CD14-positive monocyte (primary cell): ENCODE data around the gene EEF1G. TPM values are rescaled to one million over a fixed set of nuclear protein-coding genes. Genes with fewer than 3 reads are reported as not detected.

ENCODE experiments used
- DNase-seq, 3 donors: peaks; one replicate each; pipeline ENCODE4 v3.0.0-alpha.2; 2011 to 2022
- H2AFZ ChIP-seq: 2 replicates; pipeline ENCODE4 v1.6.0; 2012; ENCODE audit warnings: mild to moderate bottlenecking, low read depth, low read length, inconsistent platforms; ENCODE audit not compliant: insufficient read depth, poor library complexity, severe bottlenecking
- H3K27ac ChIP-seq, 2 donors: 1 replicate in 1 of 2; 2 replicates in 1 of 2; pipeline ENCODE4 v1.5.1; 2012 to 2013; ENCODE audit warnings: low read length in 2 of 2, control low read depth in 1 of 2, inconsistent platforms in 1 of 2, low read depth in 1 of 2, mild to moderate bottlenecking in 1 of 2
- H3K27me3 ChIP-seq, 2 donors: one replicate each; pipeline versions ENCODE4 v1.6.0 to v1.6.1; 2011 to 2013; ENCODE audit warnings: low read length in 2 of 2; ENCODE audit not compliant: control insufficient read depth in 2 of 2, insufficient read depth in 2 of 2
- H3K36me3 ChIP-seq, 2 donors: replicated peaks in 1 of 2; 1 replicate in 1 of 2; 2 replicates in 1 of 2; pipeline versions ENCODE4 v1.5.1 to v1.6.1; 2012 to 2013; ENCODE audit warnings: low read length in 2 of 2, control low read depth in 1 of 2, inconsistent platforms in 1 of 2, mild to moderate bottlenecking in 1 of 2; ENCODE audit not compliant: insufficient read depth in 2 of 2, control insufficient read depth in 1 of 2
- H3K4me1 ChIP-seq, 2 donors: 1 replicate in 1 of 2; 2 replicates in 1 of 2; pipeline versions ENCODE4 v1.5.1 to v1.6.1; 2012 to 2013; ENCODE audit warnings: low read length in 2 of 2, control low read depth in 1 of 2, inconsistent platforms in 1 of 2, mild to moderate bottlenecking in 1 of 2, moderate library complexity in 1 of 2; ENCODE audit not compliant: insufficient read depth in 2 of 2, control insufficient read depth in 1 of 2
- H3K4me2 ChIP-seq: replicated peaks from 2 replicates; pipeline ENCODE3; 2012; ENCODE audit warnings: low read length, moderate library complexity, mild to moderate bottlenecking; ENCODE audit not compliant: poor library complexity, severe bottlenecking; ENCODE audit errors: extremely low read depth
- H3K4me3 ChIP-seq, 3 experiments: fragments of 200-600 bp in 1 of 3; sonication (generic) in 1 of 3; replicated peaks in 1 of 3; 1 replicate in 2 of 3; 2 replicates in 1 of 3; pipeline ENCODE4 v1.5.1; 2011 to 2013; ENCODE audit warnings: low read length in 3 of 3, mild to moderate bottlenecking in 3 of 3, control low read depth in 2 of 3, low read depth in 2 of 3, inconsistent platforms in 1 of 3, moderate library complexity in 1 of 3
- H3K79me2 ChIP-seq: 2 replicates; pipeline ENCODE4 v1.6.0; 2012; ENCODE audit warnings: mild to moderate bottlenecking, control low read depth, inconsistent platforms, low read length, moderate library complexity; ENCODE audit not compliant: insufficient read depth
- H3K9ac ChIP-seq: 2 replicates; pipeline ENCODE4 v1.6.0; 2017; ENCODE audit warnings: low read length, mild to moderate bottlenecking; ENCODE audit not compliant: insufficient read depth, poor library complexity, severe bottlenecking
- H3K9me3 ChIP-seq, 2 donors: replicated peaks in 1 of 2; 1 replicate in 1 of 2; 2 replicates in 1 of 2; pipeline versions ENCODE4 v1.5.1 to v1.6.1; 2012 to 2013; ENCODE audit warnings: low read length in 2 of 2, control low read depth in 1 of 2; ENCODE audit not compliant: control insufficient read depth in 1 of 2, insufficient read depth in 1 of 2
- H4K20me1 ChIP-seq: 2 replicates; pipeline ENCODE4 v1.6.0; 2012; ENCODE audit warnings: mild to moderate bottlenecking, low read length, control low read depth, moderate library complexity; ENCODE audit not compliant: insufficient read depth
- H3K27ac Mint-ChIP-seq, 7 donors: one replicate each; pipeline ENCODE4 v1.8.0; 2020; ENCODE audit warnings: mild to moderate bottlenecking in 7 of 7, mixed read lengths in 7 of 7, moderate library complexity in 6 of 7, inconsistent platforms in 2 of 7
- H3K27me3 Mint-ChIP-seq, 3 donors: one replicate each; pipeline ENCODE4 v1.8.0; 2021 to 2022; ENCODE audit warnings: low read depth in 3 of 3, mild to moderate bottlenecking in 3 of 3, mixed read lengths in 3 of 3, moderate library complexity in 3 of 3, inconsistent platforms in 1 of 3
- H3K36me3 Mint-ChIP-seq, 2 donors: one replicate each; pipeline ENCODE4 v1.8.0; 2020; ENCODE audit warnings: mixed read lengths in 2 of 2, inconsistent platforms in 1 of 2, mild to moderate bottlenecking in 1 of 2
- H3K4me1 Mint-ChIP-seq: one replicate; pipeline ENCODE4 v1.8.0; 2020; ENCODE audit warnings: mild to moderate bottlenecking, mixed read lengths
- H3K4me3 Mint-ChIP-seq, 2 donors: one replicate each; pipeline ENCODE4 v1.8.0; 2020; ENCODE audit warnings: mild to moderate bottlenecking in 2 of 2, mixed read lengths in 2 of 2, moderate library complexity in 1 of 2
- H3K9me3 Mint-ChIP-seq, 7 donors: one replicate each; pipeline ENCODE4 v1.8.0; 2020 to 2022; ENCODE audit warnings: mixed read lengths in 7 of 7, mild to moderate bottlenecking in 6 of 7, moderate library complexity in 6 of 7, inconsistent platforms in 2 of 7
- CTCF ChIP-seq: fragments of 200-600 bp; IDR thresholded peaks from one replicate; pipeline ENCODE4 v1.8.0; 2022; ENCODE audit warnings: antibody characterized with exemption, mild to moderate bottlenecking
- WGBS: methylation state at CpG from one replicate; pipeline ENCODE4 v1.1.5; 2013; ENCODE audit warnings: missing lambda C conversion rate; ENCODE audit not compliant: insufficient coverage; 5-methylcytosine and 5-hydroxymethylcytosine counted together
- intact Hi-C, 2 donors: fragments of 100-400 bp; cut with micrococcal nuclease; formaldehyde crosslinking; loops; one replicate each; pipeline versions ENCODE4 v1.15.0 to v1.15.1; 2023
- polyA plus RNA-seq, 3 donors: library from polyadenylated mRNA; depleted of rRNA in 1 of 3; unstranded in 2 of 3; stranded (reverse) in 1 of 3; fragments of 300-500 nt in 2 of 3; fragments of >200 nt in 1 of 3; fragmentation: Illumina TruSeq in 2 of 3; gene quantifications; 1 replicate in 2 of 3; 2 replicates in 1 of 3; pipeline ENCODE4 v1.2.3, GENCODE V29; 2012 to 2021

EEF1G gene
- polyA plus RNA-seq, 3 donors = 490 to 603 (median 491) TPM

- Histone ChIP-seq H3K27ac (no peak overlapping the region), H3K36me3 (no peaks in the 10 kb centered on the region), H3K9me3 (no peaks in the 10 kb centered on the region), H3K4me2 (no peak overlapping the region), H3K79me2 (peaks cover 44% of the 10 kb centered on the region), H3K9ac (no peak overlapping the region), H3K27me3 (no peaks in the 10 kb centered on the region), H4K20me1 (peaks cover 28% of the 10 kb centered on the region), H3K4me1 (peaks cover 54 to 55% of the 10 kb centered on the region in 2 donors), H3K4me3 (no peak overlapping the region), H2AFZ (no peak overlapping the region)
- no peak for DNase-seq
- Mint-ChIP-seq H3K9me3 (peaks cover 0 to 3% (median 0%) of the 10 kb centered on the region in 7 donors), H3K4me1 (peaks cover 61% of the 10 kb centered on the region), H3K36me3 (peaks cover 8 to 17% of the 10 kb centered on the region in 2 donors), H3K27ac (peak overlapping the region in 4 of 7 donors; percentile 25 to 87 (median 71)), H3K4me3 (peak overlapping the region in 1 of 2 donors; percentile 86), H3K27me3 (peaks cover 0 to 26% (median 10%) of the 10 kb centered on the region in 3 donors)
- 95% methylated on average over 14 of the region's 17 CpGs for WGBS
- no peak for TF ChIP-seq CTCF
- intact Hi-C loops = loop anchor here in 1 of 2 donors (10.0 kb wide), 1 partner anchor 124 kb away; no protein-coding TSS in a partner anchor
Measured at GRCh38 chr11:62548545-62549335, 25.0 kb downstream of the EEF1G start.

GRCh38 chr11:62547691-62548281 is 25.9 kb downstream of the EEF1G start:
- peaks cover 61% of the 10 kb centered on the region for H3K4me1 Mint-ChIP-seq
- TF ChIP-seq CTCF = no peak
- Histone ChIP-seq H3K36me3 (no peaks in the 10 kb centered on the region), H2AFZ (peak overlapping the region; percentile 70), H3K4me3 (peak overlapping the region in 2 of 3 experiments; percentile 63 to 87), H3K4me1 (peaks cover 54 to 55% of the 10 kb centered on the region in 2 donors), H4K20me1 (peaks cover 37% of the 10 kb centered on the region), H3K27ac (no peak overlapping the region), H3K79me2 (peaks cover 53% of the 10 kb centered on the region), H3K4me2 (peak overlapping the region; percentile 94), H3K9ac (no peak overlapping the region), H3K9me3 (no peaks in the 10 kb centered on the region), H3K27me3 (no peaks in the 10 kb centered on the region)
- 90% methylated on average over 6 of the region's 8 CpGs for WGBS
- peaks cover 0 to 25% (median 10%) of the 10 kb centered on the region in 3 donors for H3K27me3 Mint-ChIP-seq
- intact Hi-C loops = loop anchor here in 1 of 2 donors (10.0 kb wide), 1 partner anchor 123 kb away; no protein-coding TSS in a partner anchor
- peaks cover 0 to 3% (median 0%) of the 10 kb centered on the region in 7 donors for H3K9me3 Mint-ChIP-seq
- no peak for DNase-seq
- peak overlapping the region; percentile 85 to 86 for H3K4me3 Mint-ChIP-seq
- H3K27ac Mint-ChIP-seq = peak overlapping the region in 5 of 7 donors; percentile 9 to 94 (median 16)
- peaks cover 8 to 22% of the 10 kb centered on the region in 2 donors for H3K36me3 Mint-ChIP-seq
